Ramos (cell line): ENCODE results near the gene CHCHD6.

Experiments
- in situ Hi-C: fragments of 300-500 bp; cut with MboI; formaldehyde crosslinking; loops from one replicate; pipeline ENCODE4 v1.14.3; 2022; ENCODE audit warnings: low sequenced_read_pairs; ENCODE audit not compliant: unreplicated experiment

Gene CHCHD6

DNA sequence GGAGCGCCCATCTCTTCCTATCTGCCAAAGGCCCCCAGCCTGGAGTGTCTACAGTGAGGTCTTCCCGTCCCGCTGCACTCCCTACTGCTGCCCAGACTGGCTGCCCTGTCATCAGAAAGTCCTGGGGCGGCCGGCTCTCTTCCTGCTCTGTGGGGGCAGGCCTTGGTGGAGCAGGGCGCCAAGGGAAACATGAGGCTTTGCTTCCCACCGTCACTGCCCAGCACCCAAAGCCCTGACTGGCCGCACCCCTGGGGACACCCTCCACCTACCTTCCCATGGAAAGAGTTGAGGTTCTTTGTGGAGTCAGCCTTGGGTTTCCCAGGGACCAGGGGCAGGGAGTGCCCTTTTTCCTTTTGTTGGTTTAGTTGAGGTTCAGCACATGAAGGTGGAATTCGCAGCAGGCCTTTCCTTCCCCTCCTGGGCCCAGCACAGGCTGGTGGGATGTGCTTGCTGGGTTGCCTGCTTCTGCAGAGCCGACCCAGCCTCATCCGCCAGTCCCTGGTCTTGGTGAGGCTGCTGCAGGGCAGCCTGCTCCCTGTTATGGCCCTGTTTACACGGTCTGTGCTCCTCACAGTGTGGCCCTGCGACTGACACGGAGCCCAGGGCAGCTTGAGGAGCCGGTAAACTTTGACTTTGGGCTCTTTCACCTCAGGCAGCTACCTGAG, 227.0 kb downstream of the CHCHD6 start:
- in situ Hi-C loops = no loop called here

DNA sequence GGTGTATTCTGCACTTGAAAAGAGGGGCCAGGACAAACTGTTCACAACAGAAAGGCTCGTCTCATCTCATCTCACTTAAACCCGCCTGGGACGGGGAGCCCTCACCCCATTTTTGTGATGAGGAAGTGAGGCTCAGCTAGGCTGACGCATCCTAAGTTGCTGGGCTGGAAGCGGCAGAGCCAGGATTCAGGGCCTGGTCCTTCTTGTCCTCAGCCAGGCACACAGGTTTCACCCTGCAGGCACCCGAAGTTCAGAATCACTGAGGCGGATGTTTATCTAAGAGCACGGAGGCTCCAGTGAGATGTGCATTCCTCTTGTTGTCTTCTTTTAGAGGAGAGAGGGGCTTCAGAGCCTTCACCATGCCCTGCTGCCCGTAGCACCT, 227.8 kb downstream of the CHCHD6 start:
- in situ Hi-C loops = no loop called here

DNA sequence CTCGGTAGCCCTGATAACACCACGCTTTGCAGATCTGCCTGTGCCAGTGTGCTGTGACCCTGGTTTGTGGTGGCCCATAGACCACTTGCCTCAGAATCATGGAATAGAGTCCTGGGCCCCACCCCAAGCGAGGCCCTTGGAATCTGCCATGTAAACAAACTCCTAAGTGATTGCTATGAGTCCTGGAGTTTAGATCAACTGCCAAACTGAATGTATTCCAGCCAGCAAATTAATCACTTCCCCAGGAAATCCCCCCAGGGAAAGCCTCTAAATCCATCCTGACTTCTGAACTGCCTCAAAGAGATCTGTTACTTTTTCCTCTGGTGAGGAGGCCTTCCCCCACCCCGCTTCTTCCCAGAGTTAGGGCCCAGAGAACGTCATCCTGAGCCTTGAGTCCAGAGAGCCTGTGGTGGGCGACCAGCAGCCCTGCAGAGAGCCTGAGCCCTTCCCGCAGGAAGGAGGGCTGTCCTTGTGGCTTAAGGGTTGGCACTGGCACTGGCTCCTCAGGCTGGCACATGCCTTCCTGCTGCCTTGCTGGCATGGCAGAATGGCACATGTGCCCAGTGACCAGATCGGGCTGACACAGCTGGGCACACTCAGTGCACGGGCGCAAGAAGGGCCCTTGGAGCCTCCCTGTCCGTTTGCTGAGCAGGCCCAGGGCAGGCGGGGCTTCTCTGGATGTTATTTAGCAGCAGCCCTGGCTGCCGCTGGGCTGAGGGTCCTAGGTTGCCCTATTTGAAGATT, 228.3 kb downstream of the CHCHD6 start:
- in situ Hi-C loops = no loop called here

DNA sequence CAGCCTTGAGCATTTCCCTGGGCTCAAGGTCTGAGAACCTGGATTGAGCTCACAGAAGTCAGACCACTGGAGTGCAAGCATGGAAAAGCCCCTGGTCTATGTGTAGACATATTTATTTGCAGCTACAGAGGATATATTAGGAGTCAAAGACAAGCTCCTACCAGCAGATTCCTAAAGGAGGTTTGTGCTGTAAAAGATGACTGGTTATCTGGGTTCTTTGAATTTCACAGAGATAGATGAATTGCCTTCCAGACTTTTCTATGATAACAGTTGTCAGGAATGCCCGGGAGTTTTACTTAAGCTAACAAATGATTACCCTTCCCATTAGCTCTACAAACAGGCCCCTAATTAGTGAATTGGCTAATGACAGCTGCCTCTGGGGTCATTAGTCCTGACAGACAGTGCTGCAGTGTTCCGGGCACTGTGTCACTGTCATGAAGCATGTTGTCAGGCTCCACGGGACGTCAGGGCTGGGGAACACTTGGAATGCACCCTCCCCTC, 230.0 kb downstream of the CHCHD6 start:
- in situ Hi-C loops = no loop called here

DNA sequence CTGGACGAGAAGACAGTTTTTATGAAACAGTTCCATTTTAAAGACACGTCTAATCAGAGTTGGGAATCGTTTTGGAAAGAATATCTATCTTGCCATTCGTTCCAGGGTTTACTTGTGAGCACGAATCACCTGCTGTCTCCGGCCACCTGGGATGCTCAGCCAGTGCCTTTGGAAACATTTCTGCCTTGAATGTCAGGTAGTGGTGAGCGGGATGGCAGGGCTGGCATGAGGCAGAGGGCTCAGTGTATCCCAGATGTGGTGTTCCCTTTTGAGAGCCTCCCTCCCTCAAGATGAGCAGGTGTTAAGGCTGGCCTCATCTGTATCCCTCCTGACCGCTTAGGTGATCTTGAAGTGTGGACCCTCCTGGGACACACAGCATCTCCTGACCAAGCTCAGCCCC, 231.0 kb downstream of the CHCHD6 start:
- in situ Hi-C loops = no loop called here

DNA sequence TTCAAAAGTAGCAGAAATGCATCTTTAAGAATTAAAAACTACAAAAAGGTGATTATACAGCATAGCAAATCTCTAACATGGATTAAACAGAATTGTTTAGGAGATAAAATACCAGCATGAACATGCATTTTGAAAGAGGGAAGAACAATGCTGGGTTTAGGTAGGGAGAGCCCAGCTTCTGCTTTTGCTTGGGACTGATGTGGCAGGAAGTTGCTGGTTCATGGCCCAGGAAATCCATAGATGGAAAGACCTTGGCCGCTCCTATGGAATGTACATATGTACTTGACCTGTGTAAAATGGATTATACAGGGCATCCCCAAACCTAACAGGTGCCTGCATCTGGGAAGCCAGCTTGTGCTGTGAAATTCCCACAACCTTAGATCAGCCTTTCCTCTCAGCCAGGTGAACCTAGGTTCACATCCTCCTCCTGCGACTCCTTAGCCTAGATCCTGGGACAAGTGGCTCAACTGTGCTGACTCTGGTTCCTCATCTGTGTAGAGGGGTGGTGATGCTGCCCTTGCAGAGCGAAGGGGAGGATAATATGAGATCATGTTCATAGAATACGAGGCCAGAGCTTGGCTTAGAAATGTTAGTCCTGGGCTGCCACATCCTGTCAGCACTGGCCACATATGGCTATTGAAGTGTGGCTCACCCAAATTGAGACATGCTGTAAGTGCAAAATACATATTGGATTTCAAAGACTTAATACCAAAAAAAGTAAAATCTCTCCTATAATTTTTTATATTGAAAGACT, 231.9 kb downstream of the CHCHD6 start:
- in situ Hi-C loops = no loop called here

GRCh38 chr3:126936853-126937425, 232.9 kb downstream of the CHCHD6 start:
- in situ Hi-C loops = no loop called here

- in situ Hi-C loops = no loop called here
Observed at GRCh38 chr3:126937533-126937932, 233.5 kb downstream of the CHCHD6 start.

- in situ Hi-C loops = no loop called here
Observed at GRCh38 chr3:126937973-126938372, 233.9 kb downstream of the CHCHD6 start.

- in situ Hi-C loops = no loop called here
Observed at GRCh38 chr3:126938520-126939337, 234.7 kb downstream of the CHCHD6 start.

- in situ Hi-C loops = no loop called here
Observed at GRCh38 chr3:126939338-126939718, 235.3 kb downstream of the CHCHD6 start.

DNA sequence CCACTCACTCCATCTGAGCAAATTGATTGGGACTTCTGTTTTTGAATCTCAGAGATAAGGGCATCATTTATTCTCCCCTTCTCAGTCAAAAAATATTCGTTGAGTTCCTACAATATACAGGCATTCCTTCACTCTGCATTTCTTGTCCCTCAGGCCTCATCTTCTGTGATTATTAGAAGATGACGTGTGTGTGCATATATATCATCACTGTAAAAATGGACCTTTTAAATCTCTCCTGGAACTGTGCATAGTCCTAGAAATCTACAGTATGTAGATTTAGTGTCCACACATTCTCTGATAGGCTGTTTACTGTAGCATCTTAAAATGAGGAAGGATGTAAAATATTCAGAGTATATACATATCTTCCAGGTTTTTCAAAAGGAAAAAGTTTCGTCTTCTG, 235.7 kb downstream of the CHCHD6 start:
- in situ Hi-C loops = no loop called here

DNA sequence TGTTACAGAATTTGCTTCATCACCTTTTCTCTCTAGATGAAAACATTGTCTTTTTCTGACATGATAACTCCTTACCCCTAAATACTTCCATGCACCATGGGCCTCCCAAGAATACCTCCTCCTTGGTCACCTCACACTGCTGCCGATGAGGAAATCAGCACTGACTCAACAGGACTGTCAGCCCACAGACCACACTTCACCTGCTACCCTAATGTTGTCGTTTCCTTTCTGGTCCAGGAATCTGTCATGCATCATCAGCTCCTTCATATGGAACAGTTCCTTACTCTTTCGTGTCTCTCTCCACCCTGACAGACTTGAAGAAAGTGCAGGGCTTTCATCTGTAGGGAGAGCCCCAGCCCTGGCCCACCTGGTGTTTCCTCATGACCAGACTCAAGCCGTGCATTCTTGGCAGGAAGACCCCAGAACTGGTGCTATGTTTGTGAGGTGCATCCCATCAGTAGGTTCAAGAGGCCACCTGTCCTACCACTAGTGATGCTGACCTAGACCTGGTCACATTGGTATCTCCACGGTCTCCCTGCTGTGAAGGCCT, 237.8 kb downstream of the CHCHD6 start:
- in situ Hi-C loops = no loop called here

GRCh38 chr3:126944089-126944965, 240.3 kb downstream of the CHCHD6 start:
- in situ Hi-C loops = no loop called here

GRCh38 chr3:126945171-126945721, 241.2 kb downstream of the CHCHD6 start:
- in situ Hi-C loops = no loop called here

GRCh38 chr3:126945891-126946290, 241.9 kb downstream of the CHCHD6 start:
- in situ Hi-C loops = no loop called here

DNA sequence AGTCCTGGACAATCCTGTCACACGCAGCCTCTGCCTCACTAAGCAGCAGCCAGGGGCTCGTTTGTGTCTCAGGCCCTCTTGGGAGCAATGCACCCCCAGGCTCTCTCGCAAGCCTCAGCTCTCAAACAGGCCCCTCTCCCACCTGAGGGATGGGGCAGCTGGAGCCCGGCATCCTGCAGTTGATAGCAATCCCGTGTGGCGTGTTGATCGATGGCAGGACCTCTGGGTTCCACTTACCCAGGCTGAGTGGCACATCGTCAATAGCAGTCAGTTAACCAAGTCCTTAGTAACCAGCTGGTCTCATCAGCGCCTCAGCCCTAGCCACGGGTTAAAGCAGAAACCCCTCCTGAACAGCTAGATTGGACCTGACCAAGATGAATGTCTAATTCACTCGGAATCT, 242.4 kb downstream of the CHCHD6 start:
- in situ Hi-C loops = no loop called here

DNA sequence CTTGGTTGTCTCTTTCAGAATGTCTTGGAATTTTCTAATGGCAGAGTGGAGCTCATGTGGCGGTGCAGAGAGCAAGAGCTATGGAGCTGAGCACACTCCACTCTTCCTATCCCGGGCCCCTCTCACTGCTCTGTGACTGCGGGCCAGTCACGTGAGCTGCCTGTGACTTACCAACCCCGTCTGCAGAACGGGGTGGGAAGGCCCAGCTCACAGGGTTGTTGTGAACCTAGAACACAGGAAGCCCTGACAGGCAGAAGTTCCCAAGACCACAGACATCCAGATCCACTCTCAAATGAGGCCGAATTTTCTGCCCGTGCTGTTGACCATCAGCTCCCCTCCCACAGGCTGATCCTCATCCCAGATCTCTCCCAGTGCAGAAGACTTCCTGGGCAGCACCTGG, 243.4 kb downstream of the CHCHD6 start:
- in situ Hi-C loops = no loop called here
